Neural cell (in vitro differentiated cells): ENCODE data around the gene SLCO3A1. TPM values are rescaled to one million over a fixed set of nuclear protein-coding genes. Genes with fewer than 3 reads are reported as not detected.

Experiments used
- H2AFZ ChIP-seq: fragments of 200-600, 300-800 bp; sonication (generic), shearing (Covaris generic); 2 replicates; pipeline ENCODE4 v1.6.0; 2014; ENCODE audit warnings: low read depth, mild to moderate bottlenecking, antibody characterized with exemption, low read length, moderate library complexity
- H3F3A ChIP-seq: fragments of 200-600 bp; shearing (Covaris generic); 2 replicates; pipeline ENCODE4 v1.6.1; 2016; ENCODE audit warnings: mild to moderate bottlenecking, moderate library complexity, mixed read lengths, antibody characterized with exemption, low read length; ENCODE audit not compliant: insufficient read depth, poor library complexity, severe bottlenecking
- H3K27ac ChIP-seq: fragments of 200-600, 300-800 bp; sonication (generic), shearing (Covaris generic); 2 replicates; pipeline ENCODE4 v1.5.1; 2014; ENCODE audit warnings: mild to moderate bottlenecking, low read length, moderate library complexity
- H3K27me3 ChIP-seq: fragments of 300-800, 200-600 bp; sonication (generic), shearing (Covaris generic); 2 replicates; pipeline ENCODE4 v1.6.0; 2014; ENCODE audit warnings: mild to moderate bottlenecking, low read depth, low read length, moderate library complexity; ENCODE audit not compliant: insufficient read depth
- H3K36me3 ChIP-seq: fragments of 300-800, 200-600 bp; sonication (generic), shearing (Covaris generic); 2 replicates; pipeline ENCODE4 v1.5.1; 2014; ENCODE audit warnings: mild to moderate bottlenecking, antibody characterized with exemption, low read length, moderate library complexity; ENCODE audit not compliant: insufficient read depth
- H3K4me2 ChIP-seq: fragments of 300-800, 200-600 bp; sonication (generic), shearing (Covaris generic); 2 replicates; pipeline ENCODE4 v1.6.0; 2014; ENCODE audit warnings: mild to moderate bottlenecking, low read length
- H3K4me3 ChIP-seq: fragments of 300-800, 200-600 bp; sonication (generic), shearing (Covaris generic); 2 replicates; pipeline ENCODE4 v1.5.1; 2014; ENCODE audit warnings: mild to moderate bottlenecking, low read length, moderate library complexity
- H3K79me2 ChIP-seq: fragments of 200-600 bp; shearing (Covaris generic); replicated peaks from 2 replicates; pipeline ENCODE4 v1.6.0; 2014; ENCODE audit warnings: mild to moderate bottlenecking, low read length, moderate library complexity; ENCODE audit not compliant: insufficient read depth
- H3K9ac ChIP-seq: fragments of 300-800, 200-600 bp; sonication (generic), shearing (Covaris generic); 2 replicates; pipeline ENCODE4 v1.6.1; 2016; ENCODE audit warnings: mild to moderate bottlenecking, low read length, mixed read lengths
- H3K9me2 ChIP-seq: fragments of 200-600 bp; shearing (Covaris generic); 2 replicates; pipeline ENCODE4 v1.6.1; 2016; ENCODE audit warnings: mild to moderate bottlenecking, low read length, mixed read lengths; ENCODE audit not compliant: insufficient read depth
- H3K9me3 ChIP-seq: fragments of 200-600, 300-800 bp; sonication (generic), shearing (Covaris generic); 2 replicates; pipeline ENCODE4 v1.6.1; 2016; ENCODE audit warnings: mild to moderate bottlenecking, mixed run types, low read length, moderate library complexity, mixed read lengths
- H4K20me1 ChIP-seq: fragments of 200-600 bp; shearing (Covaris generic); 2 replicates; pipeline ENCODE4 v1.6.1; 2016; ENCODE audit warnings: mild to moderate bottlenecking, mixed run types; ENCODE audit not compliant: insufficient read depth
- EP300 ChIP-seq: fragments of 450-650 bp; conservative IDR thresholded peaks from 2 replicates; pipeline ENCODE4 v1.6.1; 2014; ENCODE audit warnings: antibody characterized with exemption, mild to moderate bottlenecking, moderate library complexity; ENCODE audit not compliant: poor library complexity, severe bottlenecking
- EZH2 ChIP-seq: fragments of 200-600, 300-800 bp; shearing (Covaris generic), sonication (generic); IDR thresholded peaks from 2 replicates; pipeline ENCODE4 v1.6.1; 2014; ENCODE audit warnings: antibody characterized with exemption, low read length, borderline replicate concordance, mild to moderate bottlenecking; ENCODE audit not compliant: insufficient read depth, poor library complexity, severe bottlenecking
- MXI1 ChIP-seq: fragments of 450-650 bp; conservative IDR thresholded peaks from 2 replicates; pipeline ENCODE4 v1.6.1; 2014; ENCODE audit warnings: antibody characterized with exemption, mild to moderate bottlenecking; ENCODE audit not compliant: poor library complexity, severe bottlenecking
- POLR2AphosphoS5 ChIP-seq: IDR thresholded peaks from 2 replicates; pipeline ENCODE4 v1.6.1; 2012
- RAD21 ChIP-seq: fragments of 450-650 bp; conservative IDR thresholded peaks from 2 replicates; pipeline ENCODE4 v1.6.1; 2014; ENCODE audit warnings: antibody characterized with exemption, mild to moderate bottlenecking, moderate library complexity
- SMC3 ChIP-seq: fragments of 450-650 bp; conservative IDR thresholded peaks from 2 replicates; pipeline ENCODE4 v1.6.1; 2014; ENCODE audit warnings: antibody characterized with exemption, mild to moderate bottlenecking, moderate library complexity; ENCODE audit not compliant: poor library complexity
- TAF1 ChIP-seq: IDR thresholded peaks from 2 replicates; pipeline ENCODE4 v1.6.1; 2012; ENCODE audit warnings: low read depth
- polyA plus RNA-seq: library from polyadenylated mRNA; depleted of rRNA; stranded (reverse); fragments of >200 nt; gene quantifications from 2 replicates; pipeline ENCODE4 v1.2.3, GENCODE V29; 2014
- TF ChIP-seq, protein P1 (sequence below): fragments of 450-650 bp; IDR thresholded peaks from 2 replicates; pipeline ENCODE4 v1.5.1; 2014; ENCODE audit warnings: antibody characterized with exemption, mild to moderate bottlenecking, moderate library complexity; ENCODE audit not compliant: poor library complexity, severe bottlenecking
- TF ChIP-seq, protein P2 (sequence below): IDR thresholded peaks from 2 replicates; pipeline ENCODE4 v1.6.1; 2012; ENCODE audit warnings: borderline replicate concordance

SLCO3A1 gene
- polyA plus RNA-seq, 1 donor from 2014 or later = 14.2 TPM

DNA sequence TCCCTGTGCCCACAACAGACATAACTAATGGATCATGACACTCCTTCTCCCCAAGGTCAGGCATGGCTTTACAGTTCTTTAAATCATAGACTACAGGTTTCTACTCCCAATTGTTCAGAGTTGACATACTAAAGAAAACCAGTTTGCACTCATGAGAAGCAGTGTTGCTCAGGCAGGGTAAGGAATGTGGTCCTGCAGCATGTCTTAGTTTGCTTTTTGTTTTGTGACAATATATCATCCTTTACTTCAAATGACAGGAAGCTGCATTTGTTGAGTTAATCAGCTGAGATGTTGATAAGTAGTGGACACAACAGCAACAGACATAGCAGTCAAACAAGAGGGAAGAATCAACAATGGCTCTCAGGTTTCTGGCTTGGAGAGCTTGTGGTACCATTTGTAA is 267.5 kb downstream of the SLCO3A1 start:
- Histone ChIP-seq H3F3A (no peaks in the 10 kb centered on the region), H3K9me3 (no peaks in the 10 kb centered on the region), H3K27me3 (no peaks in the 10 kb centered on the region), H3K4me2 (no peak overlapping the region), H3K9me2 (no peaks in the 10 kb centered on the region), H4K20me1 (no peaks in the 10 kb centered on the region), H3K4me3 (no peak overlapping the region), H3K36me3 (peaks cover 11% of the 10 kb centered on the region), H3K79me2 (no peaks in the 10 kb centered on the region), H3K27ac (no peak overlapping the region), H3K9ac (no peak overlapping the region), H2AFZ (no peak overlapping the region)
- TF ChIP-seq POLR2AphosphoS5 (no peak), MXI1 (no peak), EZH2 (no peak)
- TF ChIP-seq, protein P1, sequence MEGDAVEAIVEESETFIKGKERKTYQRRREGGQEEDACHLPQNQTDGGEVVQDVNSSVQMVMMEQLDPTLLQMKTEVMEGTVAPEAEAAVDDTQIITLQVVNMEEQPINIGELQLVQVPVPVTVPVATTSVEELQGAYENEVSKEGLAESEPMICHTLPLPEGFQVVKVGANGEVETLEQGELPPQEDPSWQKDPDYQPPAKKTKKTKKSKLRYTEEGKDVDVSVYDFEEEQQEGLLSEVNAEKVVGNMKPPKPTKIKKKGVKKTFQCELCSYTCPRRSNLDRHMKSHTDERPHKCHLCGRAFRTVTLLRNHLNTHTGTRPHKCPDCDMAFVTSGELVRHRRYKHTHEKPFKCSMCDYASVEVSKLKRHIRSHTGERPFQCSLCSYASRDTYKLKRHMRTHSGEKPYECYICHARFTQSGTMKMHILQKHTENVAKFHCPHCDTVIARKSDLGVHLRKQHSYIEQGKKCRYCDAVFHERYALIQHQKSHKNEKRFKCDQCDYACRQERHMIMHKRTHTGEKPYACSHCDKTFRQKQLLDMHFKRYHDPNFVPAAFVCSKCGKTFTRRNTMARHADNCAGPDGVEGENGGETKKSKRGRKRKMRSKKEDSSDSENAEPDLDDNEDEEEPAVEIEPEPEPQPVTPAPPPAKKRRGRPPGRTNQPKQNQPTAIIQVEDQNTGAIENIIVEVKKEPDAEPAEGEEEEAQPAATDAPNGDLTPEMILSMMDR = no peak

DNA sequence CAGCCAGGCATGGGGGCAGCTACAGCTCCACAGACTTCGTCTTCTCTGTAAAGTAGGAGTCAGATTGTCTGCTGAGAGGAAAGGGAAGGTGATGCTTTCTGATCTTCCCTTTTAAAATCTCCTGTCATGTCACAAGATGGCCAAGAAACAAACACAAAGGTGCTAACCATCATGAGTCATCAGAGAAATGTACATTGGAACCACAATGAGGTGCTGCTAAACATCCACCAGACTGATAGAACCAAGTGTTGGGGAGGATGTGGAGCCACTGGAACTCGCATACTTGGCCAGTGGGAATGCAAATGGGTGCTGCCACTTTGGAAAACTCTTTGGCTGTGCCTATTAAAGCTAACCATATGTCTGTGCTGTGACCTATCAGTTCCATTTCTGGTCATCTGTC is 268.8 kb downstream of the SLCO3A1 start:
- no peaks in the 10 kb centered on the region for H3F3A ChIP-seq
- peaks cover 11% of the 10 kb centered on the region for H3K36me3 ChIP-seq

More for the DNA sequence above, 268.8 kb downstream of the SLCO3A1 start:
- no peak overlapping the region for H3K4me2 ChIP-seq
- H3K9me3 ChIP-seq = no peaks in the 10 kb centered on the region
- no peaks in the 10 kb centered on the region for H3K79me2 ChIP-seq
- no peaks in the 10 kb centered on the region for H3K9me2 ChIP-seq
- no peaks in the 10 kb centered on the region for H3K27me3 ChIP-seq
- no peak overlapping the region for H3K27ac ChIP-seq
- no peaks in the 10 kb centered on the region for H4K20me1 ChIP-seq
- TF ChIP-seq, protein P1 = no peak
- TF ChIP-seq TAF1 = no peak
- no peak for TF ChIP-seq SMC3
- TF ChIP-seq EP300 = no peak
- TF ChIP-seq EZH2 = no peak
- TF ChIP-seq, protein P2, sequence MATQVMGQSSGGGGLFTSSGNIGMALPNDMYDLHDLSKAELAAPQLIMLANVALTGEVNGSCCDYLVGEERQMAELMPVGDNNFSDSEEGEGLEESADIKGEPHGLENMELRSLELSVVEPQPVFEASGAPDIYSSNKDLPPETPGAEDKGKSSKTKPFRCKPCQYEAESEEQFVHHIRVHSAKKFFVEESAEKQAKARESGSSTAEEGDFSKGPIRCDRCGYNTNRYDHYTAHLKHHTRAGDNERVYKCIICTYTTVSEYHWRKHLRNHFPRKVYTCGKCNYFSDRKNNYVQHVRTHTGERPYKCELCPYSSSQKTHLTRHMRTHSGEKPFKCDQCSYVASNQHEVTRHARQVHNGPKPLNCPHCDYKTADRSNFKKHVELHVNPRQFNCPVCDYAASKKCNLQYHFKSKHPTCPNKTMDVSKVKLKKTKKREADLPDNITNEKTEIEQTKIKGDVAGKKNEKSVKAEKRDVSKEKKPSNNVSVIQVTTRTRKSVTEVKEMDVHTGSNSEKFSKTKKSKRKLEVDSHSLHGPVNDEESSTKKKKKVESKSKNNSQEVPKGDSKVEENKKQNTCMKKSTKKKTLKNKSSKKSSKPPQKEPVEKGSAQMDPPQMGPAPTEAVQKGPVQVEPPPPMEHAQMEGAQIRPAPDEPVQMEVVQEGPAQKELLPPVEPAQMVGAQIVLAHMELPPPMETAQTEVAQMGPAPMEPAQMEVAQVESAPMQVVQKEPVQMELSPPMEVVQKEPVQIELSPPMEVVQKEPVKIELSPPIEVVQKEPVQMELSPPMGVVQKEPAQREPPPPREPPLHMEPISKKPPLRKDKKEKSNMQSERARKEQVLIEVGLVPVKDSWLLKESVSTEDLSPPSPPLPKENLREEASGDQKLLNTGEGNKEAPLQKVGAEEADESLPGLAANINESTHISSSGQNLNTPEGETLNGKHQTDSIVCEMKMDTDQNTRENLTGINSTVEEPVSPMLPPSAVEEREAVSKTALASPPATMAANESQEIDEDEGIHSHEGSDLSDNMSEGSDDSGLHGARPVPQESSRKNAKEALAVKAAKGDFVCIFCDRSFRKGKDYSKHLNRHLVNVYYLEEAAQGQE = no peak
- TF ChIP-seq RAD21 = no peak
- TF ChIP-seq MXI1 = no peak
- TF ChIP-seq POLR2AphosphoS5 = no peak
- no peak overlapping the region for H3K4me3 ChIP-seq
- no peak overlapping the region for H3K9ac ChIP-seq
- no peak overlapping the region for H2AFZ ChIP-seq
